Measurements from ENCODE around the gene MRPL36.

MRPL36 gene

DNA sequence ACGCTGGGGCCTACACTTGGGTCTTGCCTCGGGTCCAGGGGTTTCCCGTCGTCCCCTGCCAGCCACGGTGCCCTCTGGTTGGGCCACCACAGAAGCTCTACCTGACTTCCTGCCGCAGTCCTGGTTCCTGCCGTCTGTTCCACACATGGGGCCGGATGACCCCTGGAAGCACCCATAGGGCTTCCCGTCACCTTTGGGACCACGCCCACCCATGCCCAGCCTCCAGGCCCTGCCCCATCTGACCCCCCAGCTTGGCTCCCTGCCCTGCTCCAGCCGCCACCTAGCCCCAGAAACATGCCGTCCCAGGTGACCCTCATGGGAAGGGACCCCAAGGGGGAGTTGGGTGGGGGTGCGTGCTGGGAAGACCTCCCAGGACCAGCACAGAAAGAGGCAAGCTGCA, 13.7 kb downstream of the MRPL36 start:
- Histone ChIP-seq H3K4me1 (ENCODE audit: low read length) (no peaks in the 10 kb centered on the region), H3K4me2 (ENCODE audit: low read depth, low read length) (no peak overlapping the region), H4K20me1 (ENCODE audit: insufficient read depth, low read length) (no peaks in the 10 kb centered on the region), H3K27ac (ENCODE audit: low read length) (no peak overlapping the region), H3K9me3 (replicated peaks; ENCODE audit: insufficient read depth, low read length) (no peaks in the 10 kb centered on the region), H3K36me3 (replicated peaks; ENCODE audit: insufficient read depth, low read length) (no peaks in the 10 kb centered on the region), H2AFZ (ENCODE audit: low read length) (no peak overlapping the region), H3K4me3 (ENCODE audit: low read length) (no peak overlapping the region), H3F3A (ENCODE audit: insufficient read depth, low read length) (no peaks in the 10 kb centered on the region), H3K9me2 (replicated peaks; ENCODE audit: insufficient read depth, low read length) (no peaks in the 10 kb centered on the region), H3K9ac (ENCODE audit: low read length) (no peak overlapping the region), H3K79me2 (ENCODE audit: low read length) (no peaks in the 10 kb centered on the region), H3K27me3 (replicated peaks; ENCODE audit: insufficient read depth, low read length) (no peaks in the 10 kb centered on the region)
- TF ChIP-seq EZH2 (optimal IDR thresholded peaks at IDR 0.05; ENCODE audit: low read depth, low read length): no peak
- no peak for TF ChIP-seq EZH2phosphoT487 (IDR thresholded peaks at IDR 0.05; ENCODE audit: low read length)
- TF ChIP-seq, protein P1, sequence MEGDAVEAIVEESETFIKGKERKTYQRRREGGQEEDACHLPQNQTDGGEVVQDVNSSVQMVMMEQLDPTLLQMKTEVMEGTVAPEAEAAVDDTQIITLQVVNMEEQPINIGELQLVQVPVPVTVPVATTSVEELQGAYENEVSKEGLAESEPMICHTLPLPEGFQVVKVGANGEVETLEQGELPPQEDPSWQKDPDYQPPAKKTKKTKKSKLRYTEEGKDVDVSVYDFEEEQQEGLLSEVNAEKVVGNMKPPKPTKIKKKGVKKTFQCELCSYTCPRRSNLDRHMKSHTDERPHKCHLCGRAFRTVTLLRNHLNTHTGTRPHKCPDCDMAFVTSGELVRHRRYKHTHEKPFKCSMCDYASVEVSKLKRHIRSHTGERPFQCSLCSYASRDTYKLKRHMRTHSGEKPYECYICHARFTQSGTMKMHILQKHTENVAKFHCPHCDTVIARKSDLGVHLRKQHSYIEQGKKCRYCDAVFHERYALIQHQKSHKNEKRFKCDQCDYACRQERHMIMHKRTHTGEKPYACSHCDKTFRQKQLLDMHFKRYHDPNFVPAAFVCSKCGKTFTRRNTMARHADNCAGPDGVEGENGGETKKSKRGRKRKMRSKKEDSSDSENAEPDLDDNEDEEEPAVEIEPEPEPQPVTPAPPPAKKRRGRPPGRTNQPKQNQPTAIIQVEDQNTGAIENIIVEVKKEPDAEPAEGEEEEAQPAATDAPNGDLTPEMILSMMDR (IDR thresholded peaks at IDR 0.05; ENCODE audit: low read length): no peak
- no peak for DNase-seq

- no peak overlapping the region for H2AFZ ChIP-seq (ENCODE audit: low read length)
- no peak overlapping the region for H3K9ac ChIP-seq (ENCODE audit: low read length)
- no peaks in the 10 kb centered on the region for H3K9me2 ChIP-seq (replicated peaks; ENCODE audit: insufficient read depth, low read length)
- no peaks in the 10 kb centered on the region for H3K36me3 ChIP-seq (replicated peaks; ENCODE audit: insufficient read depth, low read length)
- H3K4me2 ChIP-seq (ENCODE audit: low read depth, low read length): no peak overlapping the region
- H3K9me3 ChIP-seq (replicated peaks; ENCODE audit: insufficient read depth, low read length): no peaks in the 10 kb centered on the region
- no peaks in the 10 kb centered on the region for H3K4me1 ChIP-seq (ENCODE audit: low read length)
- H3K79me2 ChIP-seq (ENCODE audit: low read length): no peaks in the 10 kb centered on the region
- H4K20me1 ChIP-seq (ENCODE audit: insufficient read depth, low read length): no peaks in the 10 kb centered on the region
- peak; percentile 36 for DNase-seq
- TF ChIP-seq, protein P1 (IDR thresholded peaks at IDR 0.05; ENCODE audit: low read length): no peak
- no peak for TF ChIP-seq EZH2 (optimal IDR thresholded peaks at IDR 0.05; ENCODE audit: low read depth, low read length)
- TF ChIP-seq EZH2phosphoT487 (IDR thresholded peaks at IDR 0.05; ENCODE audit: low read length): no peak
- no peaks in the 10 kb centered on the region for H3K27me3 ChIP-seq (replicated peaks; ENCODE audit: insufficient read depth, low read length)
- no peaks in the 10 kb centered on the region for H3F3A ChIP-seq (ENCODE audit: insufficient read depth, low read length)
- H3K4me3 ChIP-seq (ENCODE audit: low read length): no peak overlapping the region
- H3K27ac ChIP-seq (ENCODE audit: low read length): no peak overlapping the region
These were observed 14.6 kb downstream of the MRPL36 start for GRCh38 chr5:1785062-1785461.

DNA sequence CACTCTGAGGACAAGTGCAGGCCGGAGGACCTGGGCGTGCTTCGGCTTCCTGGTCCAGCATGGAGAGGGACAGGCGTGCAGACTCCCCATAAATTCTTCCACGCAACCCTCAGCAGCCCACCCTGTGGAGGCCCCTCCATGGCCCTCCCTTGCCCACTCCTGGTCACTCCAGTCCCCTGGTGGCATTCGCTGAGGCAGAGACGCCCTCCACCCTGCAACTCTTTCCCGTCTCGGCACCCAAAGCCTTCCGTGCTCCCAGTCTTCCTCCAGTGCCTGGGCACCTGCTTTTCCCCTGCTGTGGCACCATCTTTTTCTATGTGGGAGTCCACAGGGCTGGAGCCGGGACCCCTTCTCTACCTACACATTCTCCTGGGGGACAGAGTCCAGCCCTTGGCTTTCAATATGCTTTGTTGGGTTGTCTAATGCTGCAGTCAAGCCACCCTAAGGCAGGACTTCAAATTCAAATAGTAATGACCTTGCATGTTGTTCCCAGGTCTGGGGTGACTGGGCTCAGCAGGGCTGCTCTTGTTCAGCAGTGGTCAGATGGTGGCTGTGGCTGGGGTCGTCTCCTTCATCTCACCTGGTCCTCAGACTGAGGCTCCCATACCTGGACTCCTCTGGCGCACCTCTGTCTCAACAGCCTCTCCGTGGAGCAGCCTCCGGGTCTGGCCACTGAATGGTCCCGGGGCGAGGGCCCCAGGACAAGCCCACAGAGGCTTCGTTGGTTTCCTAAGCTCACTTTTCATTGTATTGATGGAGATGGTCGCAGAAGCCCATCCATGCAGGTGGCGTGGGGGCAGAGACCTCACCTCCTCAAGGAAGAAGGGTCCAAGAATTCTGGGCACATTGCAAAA, 15.2 kb downstream of the MRPL36 start:
- H3K4me1 ChIP-seq (ENCODE audit: low read length): no peaks in the 10 kb centered on the region
- H3K4me2 ChIP-seq (ENCODE audit: low read depth, low read length): no peak overlapping the region
- no peaks in the 10 kb centered on the region for H3K9me3 ChIP-seq (replicated peaks; ENCODE audit: insufficient read depth, low read length)
- no peaks in the 10 kb centered on the region for H3K36me3 ChIP-seq (replicated peaks; ENCODE audit: insufficient read depth, low read length)
- no peaks in the 10 kb centered on the region for H3K79me2 ChIP-seq (ENCODE audit: low read length)
- H3K4me3 ChIP-seq (ENCODE audit: low read length): no peak overlapping the region
- no peak for DNase-seq
- H3K9me2 ChIP-seq (replicated peaks; ENCODE audit: insufficient read depth, low read length): no peaks in the 10 kb centered on the region
- no peak overlapping the region for H3K27ac ChIP-seq (ENCODE audit: low read length)
- H3K9ac ChIP-seq (ENCODE audit: low read length): no peak overlapping the region
- H4K20me1 ChIP-seq (ENCODE audit: insufficient read depth, low read length): no peaks in the 10 kb centered on the region
- no peaks in the 10 kb centered on the region for H3K27me3 ChIP-seq (replicated peaks; ENCODE audit: insufficient read depth, low read length)
- TF ChIP-seq, protein P1 (IDR thresholded peaks at IDR 0.05; ENCODE audit: low read length): no peak
- TF ChIP-seq EZH2phosphoT487 (IDR thresholded peaks at IDR 0.05; ENCODE audit: low read length): no peak
- no peak for TF ChIP-seq EZH2 (optimal IDR thresholded peaks at IDR 0.05; ENCODE audit: low read depth, low read length)
- H3F3A ChIP-seq (ENCODE audit: insufficient read depth, low read length): no peaks in the 10 kb centered on the region
- no peak overlapping the region for H2AFZ ChIP-seq (ENCODE audit: low read length)
